NCI-H524 treated with DMSO at 0.1 percent for 48 hours (cell line): ENCODE results near the gene MXRA8.
"Not testable (repeated sequence)": the region's sequence is repeated elsewhere in the genome, so short reads cannot be mapped to it uniquely, and the experiment has no call there.

ENCODE experiments used
- DNase-seq: peaks from one replicate; lab custom pipeline; 2025; lab: John Stamatoyannopoulos, UW

Gene MXRA8

GRCh38 chr1:1320666-1321448 is 37.5 kb downstream of the MXRA8 start:
- DNase-seq, result no peak

GRCh38 chr1:1319646-1319941 is 38.8 kb downstream of the MXRA8 start:
- no peak for DNase-seq

- DNase-seq, result no peak
These were observed 39.3 kb downstream of the MXRA8 start for GRCh38 chr1:1318777-1319645.

GRCh38 chr1:1318131-1318652 is 40.2 kb downstream of the MXRA8 start:
- DNase-seq, result no peak

DNA sequence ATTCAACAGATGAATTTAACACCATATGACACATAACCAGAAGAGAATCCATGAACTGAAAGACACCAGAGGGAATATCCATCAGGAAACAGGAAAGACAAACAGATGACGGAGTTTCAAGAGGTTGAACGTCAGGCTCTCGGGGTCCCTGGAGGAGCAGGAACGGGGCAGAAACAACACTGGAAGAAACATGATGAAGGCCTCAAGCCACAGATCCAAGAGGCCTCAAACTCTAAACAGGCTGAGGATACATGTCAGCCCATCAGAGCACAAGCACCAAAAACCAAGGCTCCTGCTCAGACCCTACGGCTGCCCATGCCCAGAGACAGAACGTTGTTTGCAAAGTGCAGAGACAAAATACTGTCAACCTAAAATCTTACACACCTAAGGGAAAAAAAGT is 40.9 kb downstream of the MXRA8 start:
- DNase-seq, result no peak

DNA sequence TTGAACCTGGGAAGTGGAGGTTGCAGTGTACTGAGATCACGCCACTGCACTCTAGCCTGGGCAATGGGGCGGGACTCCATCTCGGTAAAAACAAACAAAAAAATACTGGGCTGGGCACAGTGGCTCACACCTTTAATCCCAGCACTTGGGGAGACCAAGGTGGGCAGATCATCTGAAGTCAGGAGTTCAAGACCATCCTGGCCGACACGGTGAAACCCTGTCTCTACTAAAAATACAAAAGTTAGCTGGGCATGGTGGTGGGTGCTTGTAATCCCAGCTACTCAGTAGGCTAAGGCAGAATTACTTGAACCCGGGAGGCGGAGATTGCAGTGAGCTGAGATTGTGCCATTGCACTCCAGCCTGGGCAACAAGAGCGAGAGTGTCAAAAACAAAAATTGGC is 42.2 kb downstream of the MXRA8 start:
- DNase-seq, result not testable (repeated sequence)

DNA sequence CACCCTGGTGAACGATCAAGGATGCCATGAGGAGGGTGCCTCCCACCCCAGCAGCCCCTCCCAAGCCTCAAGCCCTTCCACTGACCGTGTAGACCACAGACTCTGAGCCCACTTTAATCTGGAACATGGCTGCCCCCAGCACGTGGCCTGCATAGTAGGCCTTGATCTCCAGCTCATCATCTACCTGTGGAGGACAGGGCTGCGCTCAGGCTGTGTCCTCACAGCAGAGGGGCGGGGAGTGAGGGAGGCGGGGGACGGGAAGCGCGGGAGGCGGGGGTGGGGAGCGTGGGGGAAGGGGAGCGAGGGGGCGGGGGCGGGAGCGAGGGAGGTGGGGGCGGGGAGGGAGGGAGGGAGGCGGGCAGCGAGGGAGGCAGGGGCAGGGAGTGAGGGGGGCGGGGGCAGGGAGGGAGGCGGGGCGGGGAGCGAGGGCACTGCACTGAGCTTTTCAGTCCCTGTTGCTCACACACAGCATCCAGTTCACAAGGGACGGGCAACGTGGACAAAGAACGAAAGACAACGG is 42.9 kb downstream of the MXRA8 start:
- DNase-seq, result no peak

- no peak for DNase-seq
These were observed 43.5 kb downstream of the MXRA8 start for GRCh38 chr1:1314678-1315335.

DNA sequence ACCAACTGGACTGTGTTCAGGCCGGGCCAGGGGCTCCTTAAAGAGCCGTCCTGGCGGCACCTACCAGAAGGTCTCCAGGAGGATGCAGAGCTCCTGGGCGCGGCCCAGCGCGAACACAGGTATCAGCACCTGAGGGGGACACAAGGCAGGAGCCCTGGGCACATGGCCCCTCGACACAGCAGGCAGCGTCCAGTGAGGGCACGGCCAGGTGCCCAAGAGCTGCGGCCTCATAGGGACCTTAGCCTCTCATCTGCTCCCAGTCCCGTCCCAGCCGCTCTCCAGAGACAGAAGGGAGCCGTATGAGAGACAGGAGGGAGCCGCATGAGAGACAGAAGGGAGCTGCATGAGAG is 44.1 kb downstream of the MXRA8 start:
- no peak for DNase-seq

- no peak for DNase-seq
These were observed 44.7 kb downstream of the MXRA8 start for GRCh38 chr1:1313500-1314236.

DNA sequence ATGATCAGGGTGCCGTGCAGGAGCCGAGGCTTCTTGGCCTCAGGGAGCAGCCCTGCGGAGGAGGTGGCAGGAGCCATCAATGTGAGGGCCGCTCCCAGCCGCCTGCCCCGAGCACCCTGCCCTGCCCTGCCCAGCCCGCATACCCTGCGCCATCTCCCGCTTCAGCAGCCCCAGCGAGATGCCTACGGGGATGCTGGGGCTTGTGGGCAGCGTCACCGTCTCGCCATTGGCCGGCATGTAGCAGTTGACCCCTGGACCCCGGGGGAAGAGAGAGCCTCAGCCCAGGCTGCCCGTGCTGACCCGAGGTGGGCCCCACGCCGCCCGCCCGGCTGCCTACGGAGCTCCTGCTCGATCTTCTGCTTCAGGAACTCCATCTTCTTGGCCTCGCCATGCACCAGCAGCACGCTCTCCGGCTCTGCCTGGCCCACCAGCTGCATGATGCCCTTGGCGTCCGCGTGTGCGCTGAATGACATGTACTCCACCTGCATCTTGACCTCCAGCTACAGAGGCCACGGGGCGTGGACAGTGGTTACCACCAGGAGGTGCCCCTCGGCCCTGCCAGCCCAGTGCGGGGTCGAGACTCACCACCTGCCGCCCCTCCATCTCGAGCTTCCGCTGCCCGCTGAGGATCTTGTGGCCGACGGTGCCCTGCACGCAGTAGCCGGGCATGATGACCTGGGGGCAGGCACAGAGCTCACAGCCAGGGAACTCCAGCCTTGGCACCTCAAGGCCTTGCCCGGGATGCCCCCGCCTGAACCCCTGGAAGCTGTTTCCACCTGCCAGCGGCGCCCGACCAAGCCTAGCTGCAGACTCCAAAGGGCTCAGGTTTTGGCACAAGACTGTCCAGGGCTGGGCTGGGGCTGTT is 45.7 kb downstream of the MXRA8 start:
- DNase-seq, result no peak

DNA sequence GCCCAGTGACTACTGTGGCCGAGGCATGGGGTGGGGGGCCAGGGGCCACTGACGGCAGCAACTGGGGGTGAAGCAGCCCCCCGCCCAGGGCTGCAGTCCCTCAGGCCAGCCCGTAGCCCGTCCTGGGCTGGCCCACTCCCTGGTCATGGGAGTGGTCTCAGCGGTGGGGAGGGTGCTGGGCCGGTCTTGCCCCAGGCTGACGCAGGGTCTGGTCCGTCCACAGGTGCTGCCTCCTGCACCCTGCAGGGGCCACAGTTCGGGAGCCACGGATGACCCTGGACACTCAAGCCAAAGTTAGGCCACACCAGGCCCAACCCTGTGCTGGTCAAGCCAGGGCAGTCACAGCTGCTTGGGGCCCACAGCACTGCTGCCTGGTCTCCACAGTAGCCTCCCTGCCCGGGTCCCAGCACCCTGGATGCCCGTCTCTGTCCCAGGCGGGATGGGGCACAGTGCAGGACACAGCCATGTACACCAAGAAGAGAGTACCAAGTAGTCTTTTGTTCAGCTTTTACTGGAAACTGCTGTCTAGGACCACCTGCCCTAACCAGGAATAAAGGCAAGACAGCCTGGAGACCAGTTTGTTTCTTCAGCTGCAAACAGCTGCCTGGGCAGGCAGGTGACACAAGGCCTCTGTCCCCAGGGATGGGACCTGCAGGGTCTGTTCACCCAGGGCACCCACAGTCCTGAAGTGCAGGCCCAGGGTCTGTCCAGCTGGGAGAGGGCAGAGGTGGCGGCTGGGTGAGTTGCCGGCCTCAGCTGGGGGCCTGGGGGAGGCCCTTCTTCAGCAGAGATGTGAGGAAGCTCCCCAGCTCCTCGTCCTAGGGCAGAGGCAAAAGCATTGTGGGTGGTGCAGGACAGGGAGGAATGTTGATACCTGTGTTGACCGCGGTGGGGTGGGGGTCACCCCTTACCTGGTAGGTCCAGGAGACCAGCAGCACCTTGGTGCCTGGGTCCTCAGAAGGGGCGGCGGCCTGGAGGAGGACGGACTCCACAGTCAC is 46.9 kb downstream of the MXRA8 start:
- no peak for DNase-seq

DNA sequence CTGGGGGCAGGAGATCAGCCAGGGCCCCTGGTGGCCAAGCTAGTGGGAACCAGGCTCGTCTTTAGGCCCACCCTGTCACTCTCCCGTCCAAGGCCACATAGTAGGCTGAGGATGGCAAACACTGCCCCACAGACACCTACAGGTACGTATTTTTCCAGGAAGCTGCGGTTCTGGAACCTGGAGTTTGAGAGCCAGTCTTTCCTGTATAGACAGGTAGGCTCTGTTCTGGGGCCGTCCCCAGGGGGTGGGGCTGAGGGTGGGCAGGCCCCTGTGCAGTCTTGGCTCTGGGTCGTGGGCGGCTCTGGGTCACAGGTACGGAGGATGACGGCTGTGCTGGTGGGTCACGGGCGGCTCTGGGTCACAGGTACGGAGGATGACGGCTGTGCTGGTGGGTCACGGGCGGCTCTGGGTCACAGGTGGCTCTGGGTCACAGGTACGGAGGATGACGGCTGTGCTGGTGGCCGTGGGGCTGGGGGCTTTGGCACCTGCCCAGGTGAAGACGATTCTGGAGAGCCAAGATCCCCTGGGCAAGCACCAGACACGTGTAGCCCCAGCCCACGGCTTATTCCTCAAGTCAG is 47.8 kb downstream of the MXRA8 start:
- DNase-seq, result no peak

DNA sequence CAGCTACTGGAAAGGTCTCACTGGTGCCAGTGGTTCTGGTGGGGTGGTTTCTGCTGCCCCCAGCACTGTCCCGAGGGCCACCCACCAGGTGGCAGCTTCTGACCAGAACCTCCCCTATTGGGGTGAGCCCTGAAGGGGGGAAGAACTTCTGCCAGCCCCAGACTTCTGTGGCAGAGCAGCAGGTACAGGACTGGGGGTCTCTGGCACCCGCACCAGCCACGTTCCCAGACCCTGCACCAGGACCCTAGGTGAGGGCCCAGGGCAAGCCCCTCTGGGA is 48.3 kb downstream of the MXRA8 start:
- no peak for DNase-seq

DNA sequence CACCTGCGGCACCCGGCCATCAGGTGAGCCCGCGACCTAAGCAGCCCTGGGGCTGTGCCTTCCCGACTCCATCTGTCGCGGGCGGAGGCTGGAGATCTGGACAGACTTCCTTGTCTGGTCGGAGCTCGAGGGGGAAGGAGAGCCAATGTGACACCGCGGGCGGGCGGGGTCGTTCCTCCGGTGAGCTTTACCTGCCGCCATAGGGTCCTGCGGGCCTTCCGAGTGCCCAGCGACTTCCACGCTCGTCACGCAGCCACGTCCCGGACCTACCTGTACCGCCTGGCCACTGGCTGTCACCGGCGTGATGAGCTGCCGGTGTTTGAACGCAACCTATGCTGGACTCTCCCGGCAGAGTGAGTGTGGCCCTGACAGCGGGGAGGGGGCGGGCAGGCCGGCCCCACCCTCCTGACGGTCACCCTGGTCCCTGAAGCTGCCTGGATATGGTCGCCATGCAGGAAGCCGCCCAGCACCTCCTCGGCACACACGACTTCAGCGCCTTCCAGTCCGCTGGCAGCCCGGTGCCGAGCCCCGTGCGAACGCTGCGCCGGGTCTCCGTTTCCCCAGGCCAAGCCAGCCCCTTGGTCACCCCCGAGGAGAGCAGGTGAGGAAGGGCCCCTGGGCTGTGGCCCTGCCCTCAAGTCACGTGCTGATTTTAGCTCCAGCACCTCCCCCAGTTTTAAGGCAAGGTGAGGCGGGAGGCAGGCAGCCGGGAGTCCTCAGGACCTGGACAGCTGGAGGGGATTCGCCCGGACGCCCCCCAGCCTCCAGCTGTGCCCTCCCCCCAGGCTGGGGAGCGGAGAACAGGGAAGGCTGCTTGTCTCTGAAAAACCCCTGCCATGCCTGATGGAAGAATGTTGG is 48.9 kb downstream of the MXRA8 start:
- no peak for DNase-seq

- DNase-seq, result no peak
These were observed 49.6 kb downstream of the MXRA8 start for GRCh38 chr1:1308756-1309250.

- peak; percentile 50 for DNase-seq
These were observed 50.2 kb downstream of the MXRA8 start, which contains the start of the genes ACAP3 and PUSL1 for GRCh38 chr1:1307923-1308755. Gene ACAP3, minus strand, starts transcription at chr1:1307930. Its CDS starts 115 bp downstream, at chr1:1307815. Gene PUSL1, plus strand, starts transcription at chr1:1308597. Its CDS starts 47 bp downstream, at chr1:1308644.
